GM18867 (cell line): Measurements from ENCODE around the gene FAM210B.
A peak's percentile ranks its signal among the peaks of the same experiment; 100 is the strongest.
"Not testable (repeated sequence)": the region's sequence is repeated elsewhere in the genome, so short reads cannot be mapped to it uniquely, and the experiment has no call there.

Experiments
- ATAC-seq: cut with Tn5 transposase; IDR thresholded peaks from one replicate; pipeline ENCODE4 v1.9.1; 2021; ENCODE audit warnings: mild to moderate bottlenecking, moderate library complexity; ENCODE audit not compliant: unreplicated experiment

The FAM210B gene

GRCh38 chr20:56360133-56360907 lies 1.5 kb downstream of the FAM210B start:
- no peak for ATAC-seq

- no peak for ATAC-seq
Observed at GRCh38 chr20:56360908-56361205, 2.1 kb downstream of the FAM210B start.

GRCh38 chr20:56361900-56362299 lies 3.1 kb downstream of the FAM210B start:
- no peak for ATAC-seq

- no peak for ATAC-seq
Observed at GRCh38 chr20:56362833-56363413, 4.1 kb downstream of the FAM210B start.

- ATAC-seq: no peak
Observed at GRCh38 chr20:56363491-56363890, 4.7 kb downstream of the FAM210B start.

- ATAC-seq: no peak
Observed at GRCh38 chr20:56368351-56369134, 9.8 kb downstream of the FAM210B start.

- no peak for ATAC-seq
Observed at GRCh38 chr20:56369179-56369578, 10.4 kb downstream of the FAM210B start.

GRCh38 chr20:56371977-56372376 lies 13.2 kb downstream of the FAM210B start:
- no peak for ATAC-seq

- no peak for ATAC-seq
Observed at GRCh38 chr20:56372850-56373249, 14.1 kb downstream of the FAM210B start.

- ATAC-seq: peak; percentile 62
Observed at GRCh38 chr20:56373942-56374341, 15.2 kb downstream of the FAM210B start.

- no peak for ATAC-seq
Observed at GRCh38 chr20:56376331-56376730, 17.6 kb downstream of the FAM210B start.

- ATAC-seq: no peak
Observed at GRCh38 chr20:56378386-56378785, 19.6 kb downstream of the FAM210B start.

- no peak for ATAC-seq
Observed at GRCh38 chr20:56380375-56380774, 21.6 kb downstream of the FAM210B start.

GRCh38 chr20:56381501-56381900 lies 22.7 kb downstream of the FAM210B start:
- no peak for ATAC-seq

- no peak for ATAC-seq
Observed at GRCh38 chr20:56382696-56383095, 23.9 kb downstream of the FAM210B start.

GRCh38 chr20:56383334-56383733 lies 24.6 kb downstream of the FAM210B start:
- ATAC-seq: no peak

- ATAC-seq: no peak
Observed at GRCh38 chr20:56385130-56385529, 26.4 kb downstream of the FAM210B start.

- ATAC-seq: no peak
Observed at GRCh38 chr20:56386219-56386618, 27.4 kb downstream of the FAM210B start.

GRCh38 chr20:56388882-56389281 lies 30.1 kb downstream of the FAM210B start:
- ATAC-seq: no peak

GRCh38 chr20:56389807-56390206 lies 31.0 kb downstream of the FAM210B start:
- no peak for ATAC-seq

GRCh38 chr20:56390396-56390795 lies 31.6 kb downstream of the FAM210B start:
- not testable (repeated sequence) for ATAC-seq

GRCh38 chr20:56391037-56391436 lies 32.3 kb downstream of the FAM210B start:
- ATAC-seq: no peak
